Astrocyte of the spinal cord (primary cell): Measurements from ENCODE around the gene RICTOR.
"Not testable (repeated sequence)": the region's sequence is repeated elsewhere in the genome, so short reads cannot be mapped to it uniquely, and the experiment has no call there.

Source experiments
- DNase-seq: peaks from one replicate; pipeline ENCODE4 v3.0.0; 2011; ENCODE audit warnings: low read depth, low spot score
- H3K4me3 ChIP-seq: 2 replicates; pipeline ENCODE4 v1.5.1; 2011; ENCODE audit warnings: low read depth, mild to moderate bottlenecking, low read length, moderate library complexity
- CTCF ChIP-seq: IDR thresholded peaks from 2 replicates; pipeline ENCODE4 v1.5.1; 2012; ENCODE audit warnings: low read depth, mild to moderate bottlenecking, low read length, inconsistent platforms
- in situ Hi-C: cut with HindIII; loops from 2 replicates; pipeline ENCODE4 v1.10.0; 2017; ENCODE audit warnings: low sequenced_read_pairs

RICTOR gene

GRCh38 chr5:38996123-38996522 is 78.1 kb downstream of the RICTOR start:
- in situ Hi-C loops, result no loop called here
- DNase-seq, result no peak
- no peak overlapping the region for H3K4me3 ChIP-seq
- no peak for TF ChIP-seq CTCF

GRCh38 chr5:38994324-38994927 is 79.8 kb downstream of the RICTOR start:
- in situ Hi-C loops, result no loop called here
- peak; percentile 63 for TF ChIP-seq CTCF
- no peak overlapping the region for H3K4me3 ChIP-seq
- DNase-seq, result peak; percentile 73

- in situ Hi-C loops, result not testable (repeated sequence)
Observed at GRCh38 chr5:38989974-38990719, 84.1 kb downstream of the RICTOR start.

GRCh38 chr5:38985909-38986452 is 88.2 kb downstream of the RICTOR start:
- DNase-seq, result no peak
- in situ Hi-C loops, result no loop called here
- TF ChIP-seq CTCF, result no peak
- H3K4me3 ChIP-seq, result no peak overlapping the region

More at GRCh38 chr5:38989974-38990719, 84.1 kb downstream of the RICTOR start:
- not testable (repeated sequence) for DNase-seq, H3K4me3 ChIP-seq

- no peak for DNase-seq
- no peak for TF ChIP-seq CTCF
- H3K4me3 ChIP-seq, result no peak overlapping the region
- in situ Hi-C loops, result no loop called here
Observed at GRCh38 chr5:38979535-38979934, 94.7 kb downstream of the RICTOR start.

- DNase-seq, result no peak
- in situ Hi-C loops, result no loop called here
- TF ChIP-seq CTCF, result no peak
- no peak overlapping the region for H3K4me3 ChIP-seq
Observed at GRCh38 chr5:38978036-38978435, 96.2 kb downstream of the RICTOR start.

- no peak for TF ChIP-seq CTCF
- in situ Hi-C loops, result no loop called here
- DNase-seq, result no peak
- no peak overlapping the region for H3K4me3 ChIP-seq
Observed at GRCh38 chr5:38968665-38969064, 105.5 kb downstream of the RICTOR start.
